ENCODE results near the gene KDM2B.

KDM2B gene

DNA sequence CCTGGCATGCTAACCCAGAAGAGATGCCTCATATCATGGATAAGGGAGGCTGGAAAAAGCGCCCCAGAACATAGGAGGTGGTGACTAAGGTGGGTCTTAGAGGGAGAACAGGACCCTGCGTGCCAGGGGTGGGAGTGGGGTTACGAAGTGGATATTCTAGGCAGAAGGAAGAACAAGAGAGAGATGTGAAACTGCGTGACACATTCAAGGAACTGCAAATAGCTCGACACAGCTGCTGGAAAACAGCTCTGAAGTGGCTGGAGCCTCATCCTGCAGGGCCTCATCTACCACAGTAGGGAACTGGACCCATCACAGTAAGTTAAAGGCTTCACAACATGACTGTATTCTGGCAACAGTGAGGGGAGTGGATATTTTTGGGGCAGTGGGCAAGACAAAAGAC lies 119.8 kb downstream of the KDM2B start:
- no peak for DNase-seq (ENCODE audit: low read depth in 2 of 2)

DNA sequence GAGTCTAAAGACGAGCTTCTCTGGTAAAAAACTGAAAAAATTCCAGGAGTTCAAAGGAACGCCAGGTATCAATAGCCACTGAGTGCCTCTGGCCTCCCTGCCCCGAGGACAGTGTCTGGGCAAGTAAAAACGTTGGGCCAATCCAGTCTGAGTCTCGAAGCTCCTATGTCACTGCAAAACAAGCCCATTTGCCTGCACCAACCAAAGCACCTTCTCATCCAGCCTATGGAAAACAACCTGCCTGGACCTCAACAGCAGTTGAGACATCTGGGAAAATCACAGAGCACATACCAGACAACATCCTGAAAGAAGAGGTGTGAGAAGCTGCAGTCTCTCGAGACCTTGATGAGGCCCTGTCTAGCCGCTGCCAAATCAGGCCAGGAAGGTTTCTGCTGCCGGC lies 124.3 kb downstream of the KDM2B start:
- DNase-seq (ENCODE audit: low read depth in 2 of 2): no peak

DNA sequence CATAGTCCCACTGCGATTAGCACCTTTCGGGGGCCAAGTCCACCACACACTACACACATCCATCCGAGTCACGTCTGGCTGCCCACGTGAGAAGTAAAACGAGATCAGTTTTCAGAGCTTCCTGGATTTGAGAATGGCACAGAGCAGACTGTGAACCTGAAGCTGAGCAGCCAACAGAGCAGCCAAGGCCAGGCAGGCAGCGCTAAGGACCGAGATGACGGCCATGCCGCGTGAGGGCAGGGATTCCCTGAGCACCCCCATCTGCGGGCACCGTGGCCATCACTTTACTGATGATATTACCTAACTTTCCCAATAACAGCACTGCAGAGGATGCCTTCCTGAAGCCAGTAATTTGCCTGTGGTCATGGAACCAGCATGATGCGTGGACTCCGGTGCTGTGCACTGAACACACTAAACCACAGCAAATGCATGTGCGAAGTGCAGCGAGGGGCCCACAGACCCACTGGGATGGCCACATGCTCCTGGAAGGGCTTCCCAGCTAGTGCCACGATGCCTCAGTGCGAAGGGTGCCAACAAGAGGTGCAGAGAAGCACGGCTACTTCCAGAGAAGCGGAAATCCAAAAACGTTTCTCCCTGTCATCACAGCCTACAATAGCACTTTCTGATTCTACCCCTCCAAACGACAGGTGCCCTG lies 124.9 kb downstream of the KDM2B start:
- DNase-seq (ENCODE audit: low read depth in 2 of 2): no peak

DNA sequence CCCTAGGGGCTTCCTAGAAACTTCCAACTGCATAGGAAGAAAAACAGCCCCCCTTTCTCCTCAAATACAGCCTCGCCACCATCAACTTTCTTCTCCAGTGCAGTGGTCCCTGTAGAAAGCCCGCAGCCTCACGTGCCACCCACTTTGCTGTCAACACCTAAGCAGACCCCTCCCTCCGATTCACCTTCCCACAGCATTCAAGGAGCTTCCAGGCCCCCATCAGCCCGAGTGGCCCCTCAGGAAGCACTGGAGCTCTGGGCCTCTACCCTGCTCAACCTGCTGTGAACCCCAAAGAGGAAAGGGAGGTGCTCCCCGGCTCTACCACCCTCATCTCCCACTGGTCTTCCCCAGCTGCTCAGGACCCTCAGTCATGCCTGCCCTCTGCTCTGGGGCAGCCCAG lies 125.9 kb downstream of the KDM2B start:
- no peak for DNase-seq (ENCODE audit: low read depth in 2 of 2)

DNA sequence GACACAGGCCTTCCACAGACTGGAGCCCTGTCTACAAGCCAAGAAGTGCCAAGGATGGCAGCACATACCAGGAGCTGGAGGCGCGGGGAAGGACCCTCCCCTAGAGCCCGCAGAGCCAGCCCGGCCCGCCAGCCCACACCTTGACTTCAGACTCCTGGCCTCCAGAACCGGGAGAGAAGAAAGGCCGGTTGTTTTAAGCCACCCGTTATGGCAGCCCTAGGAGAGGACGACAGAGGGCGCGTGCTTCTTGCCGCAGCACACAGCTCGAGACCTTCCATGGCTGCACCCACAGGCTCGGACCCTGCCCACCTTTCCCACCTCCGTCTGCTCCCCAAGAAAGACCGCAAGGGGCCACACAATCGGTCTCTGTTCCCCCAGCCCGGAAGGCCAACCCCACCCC lies 127.2 kb downstream of the KDM2B start:
- no peak for DNase-seq (ENCODE audit: low read depth in 2 of 2)

DNA sequence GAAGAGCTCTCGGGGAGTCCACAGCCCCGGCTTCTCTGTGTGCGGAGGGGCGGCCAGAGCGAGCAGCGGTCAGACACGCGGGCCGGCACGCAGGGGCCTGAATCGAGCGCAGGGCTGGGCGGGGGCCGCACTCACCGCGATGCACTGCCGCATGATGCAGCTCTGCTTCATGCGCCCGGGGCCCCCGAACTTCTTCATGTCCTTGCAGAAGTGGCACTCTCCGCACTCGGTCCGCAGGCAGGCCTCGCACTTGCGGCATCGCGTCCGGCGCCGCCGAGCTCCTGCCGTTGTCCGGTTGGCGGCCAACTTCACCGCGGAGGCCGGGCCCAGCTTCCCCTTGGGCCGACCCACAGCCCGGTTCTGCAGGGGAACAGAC lies 127.8 kb downstream of the KDM2B start:
- no peak for DNase-seq (ENCODE audit: low read depth in 2 of 2)

DNA sequence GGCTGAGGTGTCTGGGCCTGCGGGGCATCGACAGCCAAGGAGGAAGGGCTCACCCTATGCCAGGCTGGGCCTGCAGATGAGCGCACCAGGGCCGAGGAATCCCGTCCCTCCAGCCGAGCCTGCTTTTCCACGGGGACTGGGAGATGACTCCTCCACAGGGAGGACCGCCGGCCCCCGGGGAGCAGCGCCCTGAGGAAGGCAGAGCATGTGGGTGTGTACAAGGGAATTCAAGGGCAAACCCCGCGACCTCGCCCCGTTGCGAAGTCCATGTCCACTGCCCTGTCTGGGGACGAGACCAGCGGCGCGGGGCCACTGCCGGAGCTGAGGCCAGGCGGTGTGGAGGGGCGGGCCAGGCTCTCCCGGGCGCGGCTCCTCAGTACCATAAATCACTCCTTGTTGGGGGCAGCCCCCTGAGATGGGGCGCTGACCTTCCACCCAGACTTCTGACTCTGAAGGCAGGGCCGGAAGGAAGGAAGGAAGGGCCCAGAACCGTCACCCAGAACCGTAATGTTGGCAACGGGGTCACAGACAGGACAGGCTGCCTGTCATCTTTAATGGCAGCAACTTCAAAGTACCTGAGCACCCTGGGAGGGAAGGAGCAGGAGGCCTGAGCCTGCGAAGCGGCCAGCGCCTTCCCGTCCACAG lies 128.4 kb downstream of the KDM2B start:
- no peak for DNase-seq (ENCODE audit: low read depth in 2 of 2)

DNA sequence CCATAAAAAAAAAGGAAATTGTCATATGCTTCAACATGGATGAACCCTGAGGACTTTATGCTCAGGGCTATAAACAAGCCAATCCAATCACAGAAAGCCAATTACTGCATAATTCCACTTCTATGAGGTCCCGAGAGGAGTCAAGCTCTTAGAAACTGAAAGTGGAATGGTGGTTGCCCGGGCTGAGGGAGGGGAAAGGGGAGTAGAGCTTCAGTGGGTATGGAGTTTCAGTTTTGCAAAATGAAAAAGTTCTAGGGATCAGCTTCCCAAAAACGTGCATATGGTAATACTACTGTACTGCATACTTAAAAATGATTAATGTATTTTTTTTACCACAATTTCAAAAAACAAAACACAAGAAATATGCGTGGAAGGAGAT lies 128.9 kb downstream of the KDM2B start:
- DNase-seq (ENCODE audit: low read depth in 2 of 2): no peak

DNA sequence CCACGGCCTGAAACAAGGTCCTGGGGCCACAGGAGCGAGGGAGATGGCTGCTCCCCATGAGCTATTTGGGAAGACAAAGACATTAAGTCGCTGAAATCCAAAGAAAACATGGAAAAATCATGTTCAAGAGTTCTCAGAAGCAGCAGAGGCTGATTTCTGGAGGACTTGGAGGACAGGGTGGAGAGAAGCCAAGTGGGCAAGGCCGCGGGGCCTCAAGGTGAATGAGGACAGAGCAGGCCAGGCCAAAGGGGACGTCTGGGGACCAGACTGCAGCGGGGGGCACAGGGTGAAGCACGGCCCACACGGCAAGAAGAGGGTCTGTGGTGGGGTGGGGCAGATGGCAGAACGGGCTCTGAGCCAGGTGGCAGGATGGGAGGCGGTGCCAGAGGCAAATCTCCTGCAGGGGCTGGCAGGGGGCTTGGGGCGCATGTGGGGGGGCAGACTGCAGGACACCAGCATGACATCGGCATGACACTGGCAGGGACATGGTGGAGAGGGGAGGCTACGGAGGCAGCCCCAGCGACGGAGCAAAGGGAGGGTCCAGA lies 132.0 kb downstream of the KDM2B start:
- no peak for DNase-seq (ENCODE audit: low read depth in 2 of 2)

DNA sequence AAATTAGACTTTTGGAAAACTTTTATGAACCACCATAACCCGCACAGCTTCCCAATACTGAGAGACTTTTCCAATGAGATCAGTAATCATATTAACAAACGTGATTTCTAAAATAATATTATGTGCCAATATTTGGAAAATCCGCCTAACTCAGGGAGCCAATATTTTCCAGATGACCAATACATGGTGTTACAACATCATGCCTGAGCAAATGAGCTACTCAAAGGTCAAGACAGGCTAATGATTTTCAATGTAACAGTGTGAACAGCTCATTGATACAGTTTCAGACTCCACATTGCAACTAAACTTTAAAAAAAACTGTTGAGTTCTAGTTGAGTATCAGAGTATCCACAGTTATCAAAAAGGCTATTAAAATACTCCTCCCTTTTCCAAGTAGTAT lies 134.1 kb downstream of the KDM2B start:
- no peak for DNase-seq (ENCODE audit: low read depth in 2 of 2)

DNA sequence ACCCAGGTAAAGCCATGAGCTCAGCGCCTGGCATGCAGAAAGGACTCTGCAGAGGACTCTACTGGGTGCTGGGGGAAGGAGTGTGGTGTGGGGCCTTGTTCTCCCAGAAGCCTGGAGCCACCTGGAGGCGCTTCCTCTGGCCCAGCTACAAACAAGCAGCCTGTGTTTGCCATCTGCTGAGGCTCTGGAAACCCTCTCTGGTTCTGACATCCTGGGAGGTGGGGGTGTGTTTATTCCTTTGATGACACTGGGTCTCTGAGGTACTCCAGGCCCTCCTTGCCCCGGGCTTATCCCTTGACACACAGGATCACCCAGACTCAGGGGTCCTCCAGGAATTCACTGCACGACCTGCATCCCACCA lies 136.0 kb downstream of the KDM2B start:
- no peak for DNase-seq (ENCODE audit: low read depth in 2 of 2)

DNA sequence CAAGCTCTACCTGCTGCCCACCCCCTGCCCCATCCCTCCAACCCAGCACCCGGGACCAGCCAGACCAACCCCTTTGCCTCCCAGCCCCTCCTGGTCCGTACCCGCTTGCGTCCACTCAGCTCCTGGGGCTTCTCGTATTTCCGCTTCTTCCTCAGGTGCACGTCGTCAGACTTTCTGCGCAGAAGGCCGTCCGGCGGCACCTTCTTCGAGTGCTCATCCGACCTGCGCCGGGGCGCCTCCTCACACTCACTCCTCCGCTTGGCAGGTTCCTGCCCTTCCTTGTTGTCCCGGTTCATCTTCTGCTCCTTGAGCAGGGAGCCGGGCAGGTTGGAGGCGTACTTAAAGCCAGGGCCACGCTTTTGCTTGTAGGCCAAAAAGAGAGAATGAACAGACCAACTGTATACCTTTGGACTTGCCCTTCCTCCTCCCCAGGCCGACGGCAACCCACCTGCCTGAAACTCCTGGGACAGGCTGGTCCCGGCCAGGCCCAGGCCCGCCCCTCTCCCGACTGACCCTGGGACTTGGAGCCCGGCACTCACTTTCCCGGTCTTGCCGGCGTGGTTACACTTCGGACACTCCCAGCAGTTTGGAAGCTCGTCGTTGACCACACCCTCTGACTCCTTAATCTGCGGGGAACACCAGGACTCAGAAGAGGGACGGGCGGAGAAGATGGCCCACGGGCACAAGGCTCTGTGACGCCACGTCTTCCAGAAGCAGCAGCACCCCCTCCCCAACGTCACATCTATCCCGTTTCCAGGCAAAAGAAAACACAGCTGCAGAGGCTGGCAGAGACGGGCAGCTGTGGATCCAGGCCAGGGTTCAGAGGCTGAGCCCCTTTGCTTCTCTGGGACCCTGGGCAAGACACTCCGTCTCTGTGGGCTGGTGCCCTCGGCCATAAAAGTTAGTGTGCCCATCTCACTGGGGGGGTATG lies 136.6 kb downstream of the KDM2B start:
- DNase-seq (ENCODE audit: low read depth in 2 of 2): no peak

DNA sequence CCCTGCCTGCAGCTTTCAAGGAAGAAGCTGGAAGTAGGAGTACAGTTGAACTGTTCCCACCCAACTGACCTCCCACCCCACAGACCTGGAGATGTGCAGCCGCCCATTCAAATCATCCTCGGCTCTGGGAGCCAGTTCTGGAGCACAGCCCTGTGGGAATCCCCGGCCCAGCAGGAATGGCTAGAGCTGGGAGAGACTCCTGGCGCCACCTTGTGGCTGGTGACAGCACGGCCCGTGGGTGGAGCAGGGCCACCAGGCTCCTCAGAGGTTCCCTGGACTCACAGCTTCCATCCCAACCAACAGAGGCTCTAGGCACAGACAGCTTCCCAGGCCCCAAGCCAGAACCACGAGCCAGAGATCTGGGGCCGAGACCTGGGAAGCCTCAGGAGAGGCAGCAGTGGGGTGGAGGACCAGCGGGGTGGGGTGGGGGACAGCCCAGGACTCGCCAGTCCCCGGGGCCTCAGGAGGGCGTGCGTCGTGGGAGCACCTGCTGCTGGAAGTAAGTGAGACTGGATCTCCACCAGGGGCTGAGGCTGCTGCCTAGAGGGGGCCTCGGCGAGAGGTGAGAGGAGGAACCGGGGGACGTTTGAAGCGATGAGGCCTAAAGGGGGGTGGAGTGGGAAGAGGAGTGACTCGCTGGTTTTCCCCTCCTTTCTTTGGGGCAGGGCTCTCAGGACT lies 137.5 kb downstream of the KDM2B start:
- peak; percentile 41 to 65 for DNase-seq (ENCODE audit: low read depth in 2 of 2)

DNA sequence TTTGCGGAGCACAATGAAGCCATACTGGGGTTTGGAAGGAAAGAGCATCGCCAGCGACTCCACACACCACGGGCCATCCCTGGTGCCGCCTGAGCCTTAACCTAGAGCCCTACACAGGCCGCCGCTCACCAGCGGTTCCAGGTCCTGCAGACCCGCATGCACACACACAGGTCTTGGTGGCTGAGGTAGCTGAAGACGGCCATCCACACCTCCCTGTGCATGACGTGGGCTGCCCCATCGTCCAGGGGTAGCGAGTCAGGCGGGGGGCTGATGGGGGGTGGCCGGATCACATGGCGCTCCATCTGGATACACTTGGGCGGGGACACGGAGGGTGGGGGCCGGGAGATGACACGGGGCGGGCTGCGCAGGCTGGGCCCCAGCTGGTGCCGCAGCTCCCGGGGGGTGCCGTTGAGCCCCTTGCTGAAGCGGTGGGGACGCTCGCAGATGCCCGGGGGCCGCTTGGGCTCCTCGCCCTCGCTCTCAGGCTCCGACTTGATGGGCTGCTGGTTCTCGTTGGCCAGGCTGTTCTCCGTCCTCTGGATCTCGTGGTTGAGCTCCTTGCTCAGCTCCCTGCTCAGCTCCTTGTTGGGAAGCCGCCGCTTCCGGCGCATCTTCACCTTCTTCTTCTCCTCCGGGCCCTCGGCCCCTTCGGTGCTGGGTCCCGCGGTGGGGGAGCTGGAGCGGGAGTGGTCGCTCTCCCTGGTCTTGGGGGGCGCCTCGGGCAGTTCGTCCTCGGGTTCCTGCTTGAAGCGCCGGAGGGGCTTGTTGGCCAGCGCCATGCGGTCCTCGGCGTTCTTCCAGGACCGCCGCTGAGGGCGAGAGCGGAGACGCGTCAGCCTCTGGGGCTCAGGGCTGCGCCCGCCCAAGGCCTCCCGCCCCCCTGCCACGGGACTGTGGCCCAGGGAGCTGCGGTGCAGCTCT lies 138.5 kb downstream of the KDM2B start:
- DNase-seq (ENCODE audit: low read depth in 2 of 2): no peak

DNA sequence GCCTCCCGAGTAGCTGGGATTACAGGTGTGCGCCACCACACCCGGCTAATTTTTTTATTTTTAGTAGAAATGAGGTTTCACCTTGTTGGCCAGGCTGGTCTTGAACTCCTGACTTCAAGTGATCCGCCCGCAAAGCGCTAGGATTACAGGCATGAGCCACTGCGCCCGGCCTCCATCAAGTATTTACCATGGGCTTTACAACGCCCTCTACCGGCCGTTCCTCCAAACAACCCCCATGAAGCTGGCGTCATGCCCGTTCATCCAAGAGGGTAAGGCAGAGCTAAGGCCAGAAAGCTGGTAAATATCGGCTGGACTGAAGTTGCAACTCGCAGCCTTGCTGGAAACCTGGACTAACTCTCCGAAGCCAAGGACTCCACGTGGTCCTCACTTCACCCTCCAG lies 139.3 kb downstream of the KDM2B start:
- no peak for DNase-seq (ENCODE audit: low read depth in 2 of 2)

DNA sequence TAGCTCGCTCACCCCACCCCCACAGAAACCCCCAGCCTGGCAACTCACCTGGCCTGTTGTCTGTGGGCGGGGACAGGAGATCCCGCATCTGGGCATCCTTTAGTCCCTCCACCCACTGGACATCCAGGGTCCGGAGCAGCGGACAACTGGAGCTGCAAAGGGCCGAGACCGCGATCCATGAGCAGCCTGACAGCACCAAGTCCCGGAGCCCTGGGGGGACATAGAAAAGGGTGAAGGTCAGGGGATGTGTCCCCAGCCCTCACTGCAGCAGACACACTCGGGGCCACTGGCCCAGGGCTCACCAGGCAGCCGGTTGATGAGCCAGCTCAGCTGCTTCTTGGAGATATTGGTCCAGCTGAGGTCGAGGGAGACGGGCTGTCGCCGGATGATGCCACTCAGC lies 140.1 kb downstream of the KDM2B start:
- no peak for DNase-seq (ENCODE audit: low read depth in 2 of 2)

DNA sequence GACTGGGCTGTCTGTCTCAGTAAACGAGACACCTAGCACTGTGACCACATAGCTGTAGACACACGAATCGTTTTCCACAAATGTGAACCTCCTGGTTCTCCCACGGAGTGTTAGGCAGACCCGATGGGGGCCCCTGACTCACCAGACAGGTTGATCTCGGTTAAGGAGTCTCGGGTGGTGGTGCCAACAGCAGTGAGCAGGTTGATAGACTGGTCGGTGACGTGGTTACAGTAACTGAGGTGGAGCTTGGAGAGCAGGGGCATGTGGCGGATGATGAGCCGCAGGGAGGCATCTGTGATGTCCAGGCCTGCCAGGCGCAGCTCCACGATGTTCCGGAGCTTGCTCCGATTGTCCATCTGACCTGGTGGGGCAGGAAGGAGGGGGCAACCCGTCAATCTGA lies 141.1 kb downstream of the KDM2B start:
- DNase-seq (ENCODE audit: low read depth in 2 of 2): no peak

DNA sequence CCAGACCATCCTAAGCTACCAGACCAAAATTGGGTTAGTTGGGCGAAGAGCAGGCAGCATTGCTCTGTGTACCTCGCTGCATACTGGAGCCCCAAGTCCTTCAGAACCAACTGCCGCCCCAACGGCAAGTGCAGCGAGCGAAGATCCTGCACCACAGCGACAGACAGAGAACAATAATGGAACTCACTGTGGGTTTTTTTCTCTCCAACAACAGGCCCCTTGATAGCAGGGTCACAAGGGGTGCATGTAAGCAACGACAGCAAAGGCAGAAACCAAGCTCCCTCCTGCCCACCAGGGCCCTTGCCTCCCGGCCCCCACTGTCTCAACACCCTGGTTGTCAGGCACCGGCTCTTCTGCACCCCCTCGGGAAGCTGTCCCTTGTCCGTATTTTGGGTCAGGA lies 141.9 kb downstream of the KDM2B start:
- DNase-seq (ENCODE audit: low read depth in 2 of 2): no peak

DNA sequence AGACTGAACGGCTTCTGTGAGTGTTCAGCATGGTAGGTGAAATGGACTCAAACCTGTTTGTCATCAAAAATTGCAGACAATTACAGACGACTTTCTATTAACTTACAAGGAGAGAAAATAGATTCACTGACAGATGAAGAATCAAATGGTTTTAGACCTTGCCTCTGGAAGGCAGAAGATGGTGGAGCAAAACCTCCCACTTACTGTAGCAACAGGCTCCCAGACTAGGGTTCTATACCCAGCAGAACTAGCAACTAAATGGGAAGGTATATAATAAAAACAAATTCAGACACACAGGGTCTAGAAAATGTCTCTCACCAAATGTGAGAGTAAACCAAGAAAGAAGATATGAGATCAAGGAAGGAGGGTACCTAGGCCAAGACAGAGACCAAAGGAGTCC lies 144.1 kb downstream of the KDM2B start:
- no peak for DNase-seq (ENCODE audit: low read depth in 2 of 2)

DNA sequence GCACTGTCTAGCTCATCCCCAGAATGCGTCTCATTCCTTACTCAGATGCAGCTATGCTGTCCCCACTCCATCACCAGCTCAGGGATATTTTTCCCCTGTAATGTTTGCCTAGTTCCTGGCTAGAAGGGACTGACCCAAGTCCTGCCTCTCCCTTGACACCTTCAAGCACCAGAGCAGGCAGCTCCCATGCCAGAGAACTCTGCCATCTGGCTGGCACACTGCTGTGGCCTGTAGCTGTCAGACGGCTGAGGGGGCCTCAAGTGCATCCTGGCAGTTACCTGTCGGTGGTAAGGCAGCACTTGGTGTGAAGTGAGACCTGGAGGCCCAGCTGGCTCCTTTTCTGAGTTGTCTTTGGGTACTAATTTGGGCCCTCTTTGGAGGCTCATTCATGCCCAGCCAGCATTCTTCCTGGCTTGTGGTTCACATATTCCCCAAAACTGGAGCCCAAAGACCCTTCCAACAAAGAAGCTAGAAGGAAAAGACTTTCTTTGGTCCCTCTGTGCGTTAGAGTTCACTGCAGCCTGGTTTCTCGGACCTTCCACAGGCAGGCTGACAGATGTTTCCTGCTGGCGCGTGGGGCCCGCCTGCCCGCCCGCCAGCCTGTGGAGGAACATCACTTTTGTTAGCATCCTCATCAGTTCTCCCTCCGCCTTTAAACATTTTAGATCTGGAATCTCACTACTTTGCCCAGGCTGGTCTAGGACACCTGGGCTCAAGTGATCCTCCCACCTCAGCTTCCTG lies 147.9 kb downstream of the KDM2B start:
- no peak for DNase-seq (ENCODE audit: low read depth in 2 of 2)

Measured in stimulated activated CD4-positive, alpha-beta T cell treated with anti-CD3 and anti-CD28 coated beads, Interleukin-15, amount 100 ng/mL, for 48 hours (primary cell).